HL-60 (cell line): ENCODE results near the gene LARP4B.
"Not testable (repeated sequence)": the region's sequence is repeated elsewhere in the genome, so short reads cannot be mapped to it uniquely, and the experiment has no call there.

Source experiments
- DNase-seq, 2 experiments: peaks; one replicate each; pipeline ENCODE4 v3.0.0-alpha.2; 2010 to 2020; ENCODE audit warnings: low read depth in 1 of 2, low spot score in 1 of 2
- H3K27ac ChIP-seq: fragments of 250-450 bp; sonication (Bioruptor Pico); replicated peaks from 2 replicates; pipeline ENCODE4 v1.5.1; 2020; ENCODE audit warnings: mild to moderate bottlenecking, moderate library complexity
- H3K27me3 ChIP-seq: fragments of 250-450 bp; sonication (Bioruptor Pico); 2 replicates; pipeline ENCODE4 v1.5.1; 2021; ENCODE audit warnings: mild to moderate bottlenecking, moderate library complexity; ENCODE audit not compliant: insufficient read depth, poor library complexity, severe bottlenecking
- H3K4me3 ChIP-seq: replicated peaks from 2 replicates; pipeline ENCODE4 v1.5.1; 2011; ENCODE audit warnings: mild to moderate bottlenecking, control low read depth, low read length; ENCODE audit not compliant: insufficient read depth
- GABPA ChIP-seq: IDR thresholded peaks from 2 replicates; pipeline ENCODE4 v1.6.1; 2012; ENCODE audit warnings: low read depth
- POLR2AphosphoS5 ChIP-seq: IDR thresholded peaks from 2 replicates; pipeline ENCODE4 v1.6.1; 2012; ENCODE audit warnings: low read depth
- SPI1 ChIP-seq: IDR thresholded peaks from 2 replicates; pipeline ENCODE4 v1.6.1; 2012; ENCODE audit warnings: low read depth, mild to moderate bottlenecking, borderline replicate concordance
- TF ChIP-seq, protein P1 (sequence below): IDR thresholded peaks from 2 replicates; pipeline ENCODE4 v1.6.1; 2012; ENCODE audit warnings: low read depth; ENCODE audit not compliant: insufficient replicate concordance
- TF ChIP-seq, protein P2 (sequence below): IDR thresholded peaks from one replicate; pipeline ENCODE4 v1.5.1; 2011; ENCODE audit warnings: low read length, control low read depth, inconsistent platforms; ENCODE audit not compliant: insufficient read depth

LARP4B gene

DNA sequence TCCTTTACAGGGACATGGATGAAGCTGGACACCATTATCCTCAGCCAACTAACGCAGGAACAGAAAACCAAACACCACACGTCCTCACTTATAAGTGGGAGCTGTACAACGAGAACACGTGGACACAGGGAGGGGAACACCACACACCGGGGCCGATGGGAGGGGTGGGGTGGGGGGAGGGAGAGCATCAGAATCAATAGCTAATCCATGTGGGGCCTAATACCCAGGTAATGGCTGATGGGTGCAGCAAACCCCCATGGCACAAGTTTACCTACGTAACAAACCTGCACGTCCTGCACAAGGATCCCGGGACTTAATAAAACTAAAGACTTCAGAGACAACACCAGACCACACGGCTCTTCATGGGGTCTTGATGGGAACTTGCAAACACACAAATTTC lies 159.9 kb downstream of the LARP4B start:
- TF ChIP-seq, protein P1, sequence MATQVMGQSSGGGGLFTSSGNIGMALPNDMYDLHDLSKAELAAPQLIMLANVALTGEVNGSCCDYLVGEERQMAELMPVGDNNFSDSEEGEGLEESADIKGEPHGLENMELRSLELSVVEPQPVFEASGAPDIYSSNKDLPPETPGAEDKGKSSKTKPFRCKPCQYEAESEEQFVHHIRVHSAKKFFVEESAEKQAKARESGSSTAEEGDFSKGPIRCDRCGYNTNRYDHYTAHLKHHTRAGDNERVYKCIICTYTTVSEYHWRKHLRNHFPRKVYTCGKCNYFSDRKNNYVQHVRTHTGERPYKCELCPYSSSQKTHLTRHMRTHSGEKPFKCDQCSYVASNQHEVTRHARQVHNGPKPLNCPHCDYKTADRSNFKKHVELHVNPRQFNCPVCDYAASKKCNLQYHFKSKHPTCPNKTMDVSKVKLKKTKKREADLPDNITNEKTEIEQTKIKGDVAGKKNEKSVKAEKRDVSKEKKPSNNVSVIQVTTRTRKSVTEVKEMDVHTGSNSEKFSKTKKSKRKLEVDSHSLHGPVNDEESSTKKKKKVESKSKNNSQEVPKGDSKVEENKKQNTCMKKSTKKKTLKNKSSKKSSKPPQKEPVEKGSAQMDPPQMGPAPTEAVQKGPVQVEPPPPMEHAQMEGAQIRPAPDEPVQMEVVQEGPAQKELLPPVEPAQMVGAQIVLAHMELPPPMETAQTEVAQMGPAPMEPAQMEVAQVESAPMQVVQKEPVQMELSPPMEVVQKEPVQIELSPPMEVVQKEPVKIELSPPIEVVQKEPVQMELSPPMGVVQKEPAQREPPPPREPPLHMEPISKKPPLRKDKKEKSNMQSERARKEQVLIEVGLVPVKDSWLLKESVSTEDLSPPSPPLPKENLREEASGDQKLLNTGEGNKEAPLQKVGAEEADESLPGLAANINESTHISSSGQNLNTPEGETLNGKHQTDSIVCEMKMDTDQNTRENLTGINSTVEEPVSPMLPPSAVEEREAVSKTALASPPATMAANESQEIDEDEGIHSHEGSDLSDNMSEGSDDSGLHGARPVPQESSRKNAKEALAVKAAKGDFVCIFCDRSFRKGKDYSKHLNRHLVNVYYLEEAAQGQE, result no peak
- TF ChIP-seq POLR2AphosphoS5 (no peak), SPI1 (no peak), GABPA (no peak)
- TF ChIP-seq, protein P2, sequence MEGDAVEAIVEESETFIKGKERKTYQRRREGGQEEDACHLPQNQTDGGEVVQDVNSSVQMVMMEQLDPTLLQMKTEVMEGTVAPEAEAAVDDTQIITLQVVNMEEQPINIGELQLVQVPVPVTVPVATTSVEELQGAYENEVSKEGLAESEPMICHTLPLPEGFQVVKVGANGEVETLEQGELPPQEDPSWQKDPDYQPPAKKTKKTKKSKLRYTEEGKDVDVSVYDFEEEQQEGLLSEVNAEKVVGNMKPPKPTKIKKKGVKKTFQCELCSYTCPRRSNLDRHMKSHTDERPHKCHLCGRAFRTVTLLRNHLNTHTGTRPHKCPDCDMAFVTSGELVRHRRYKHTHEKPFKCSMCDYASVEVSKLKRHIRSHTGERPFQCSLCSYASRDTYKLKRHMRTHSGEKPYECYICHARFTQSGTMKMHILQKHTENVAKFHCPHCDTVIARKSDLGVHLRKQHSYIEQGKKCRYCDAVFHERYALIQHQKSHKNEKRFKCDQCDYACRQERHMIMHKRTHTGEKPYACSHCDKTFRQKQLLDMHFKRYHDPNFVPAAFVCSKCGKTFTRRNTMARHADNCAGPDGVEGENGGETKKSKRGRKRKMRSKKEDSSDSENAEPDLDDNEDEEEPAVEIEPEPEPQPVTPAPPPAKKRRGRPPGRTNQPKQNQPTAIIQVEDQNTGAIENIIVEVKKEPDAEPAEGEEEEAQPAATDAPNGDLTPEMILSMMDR, result no peak
- DNase-seq, result no peak

DNA sequence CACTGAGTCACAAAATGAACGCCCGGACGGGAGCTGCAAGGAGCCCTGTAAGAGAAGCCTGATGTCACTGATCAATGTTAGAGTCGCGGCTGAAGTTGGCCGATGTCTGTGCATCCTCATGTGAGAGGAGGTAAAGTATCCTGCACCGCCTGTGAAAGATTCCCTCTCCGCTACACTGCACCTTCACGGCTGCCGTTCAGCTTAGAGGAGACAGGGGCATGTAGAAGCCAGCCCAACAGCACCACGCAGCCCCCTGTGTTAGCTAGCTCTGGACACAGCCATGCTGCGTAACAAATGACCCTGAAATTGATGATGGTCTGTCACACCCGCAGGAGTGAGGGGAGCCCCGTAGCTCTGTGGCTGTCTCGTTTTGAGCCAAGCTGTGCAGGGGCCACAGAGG lies 160.5 kb downstream of the LARP4B start:
- DNase-seq, result no peak
- Histone ChIP-seq H3K27me3 (no peaks in the 10 kb centered on the region), H3K27ac (no peak overlapping the region), H3K4me3 (no peak overlapping the region)
- no peak for TF ChIP-seq SPI1
- TF ChIP-seq POLR2AphosphoS5, result no peak
- TF ChIP-seq, protein P2, result no peak
- TF ChIP-seq, protein P1, result no peak
- no peak for TF ChIP-seq GABPA

More for the DNA sequence above, 159.9 kb downstream of the LARP4B start:
- no peaks in the 10 kb centered on the region for H3K27me3 ChIP-seq
- H3K4me3 ChIP-seq, result no peak overlapping the region
- no peak overlapping the region for H3K27ac ChIP-seq

DNA sequence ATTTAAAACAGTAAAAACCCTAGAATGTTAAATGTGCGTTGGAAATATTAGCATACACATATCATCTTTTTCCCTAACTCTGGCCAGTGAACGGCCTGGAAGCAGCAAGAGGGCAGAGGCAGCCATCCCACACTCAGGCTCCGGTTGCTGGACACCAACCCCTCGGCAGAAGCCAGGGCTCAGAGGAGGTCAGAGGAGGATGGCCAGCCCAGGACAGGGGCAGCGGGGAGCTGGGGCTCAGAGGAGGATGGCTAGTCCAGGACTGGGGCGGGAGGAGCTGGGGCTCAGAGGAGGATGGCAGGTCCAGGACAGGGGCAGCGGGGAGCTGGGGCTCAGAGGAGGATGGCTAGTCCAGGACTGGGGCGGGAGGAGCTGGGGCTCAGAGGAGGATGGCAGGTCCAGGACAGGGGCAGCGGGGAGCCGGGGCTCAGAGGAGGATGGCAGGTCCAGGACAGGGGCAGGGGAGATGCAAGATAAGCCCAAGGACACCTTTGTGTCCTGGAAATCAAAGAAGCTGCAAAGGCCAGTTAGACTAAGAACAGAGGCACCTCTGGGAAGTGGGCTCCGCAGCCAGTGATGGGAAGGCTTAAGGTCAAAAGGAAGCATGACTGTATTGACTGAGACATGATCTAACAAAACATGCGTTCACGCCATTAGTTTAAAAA lies 161.3 kb downstream of the LARP4B start:
- DNase-seq, H3K27ac ChIP-seq, H3K27me3 ChIP-seq, H3K4me3 ChIP-seq: not testable (repeated sequence)

DNA sequence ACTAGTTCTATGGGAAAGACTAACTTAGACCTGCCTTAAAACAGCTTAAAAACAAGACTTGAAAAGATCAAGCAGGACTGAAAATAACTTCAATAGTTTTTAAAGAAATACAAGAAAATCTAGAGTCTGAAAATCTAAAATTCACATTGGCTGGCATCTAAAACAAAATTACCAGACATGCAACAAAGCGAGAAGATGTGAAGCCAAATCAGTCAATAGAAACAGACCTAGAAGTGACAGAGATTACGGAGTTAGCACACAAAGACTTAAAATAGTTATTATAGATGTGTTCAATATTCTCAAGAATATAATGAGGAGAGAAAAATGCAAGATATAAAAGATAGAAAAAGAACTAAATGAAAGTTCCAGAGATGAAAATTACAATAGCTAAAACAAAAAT lies 163.7 kb downstream of the LARP4B start:
- Histone ChIP-seq H3K27me3 (no peaks in the 10 kb centered on the region), H3K27ac (no peak overlapping the region), H3K4me3 (no peak overlapping the region)
- no peak for DNase-seq
- TF ChIP-seq, protein P2, result no peak
- TF ChIP-seq SPI1 (no peak), GABPA (no peak)
